GM12801 (cell line): ENCODE results near the gene MCTP1.

Experiments
- TF ChIP-seq, protein P1 (sequence below): IDR thresholded peaks from one replicate; pipeline ENCODE4 v1.5.1; 2011; ENCODE audit warnings: control low read depth; ENCODE audit not compliant: insufficient read length; ENCODE audit errors: extremely low read depth

Gene MCTP1

DNA sequence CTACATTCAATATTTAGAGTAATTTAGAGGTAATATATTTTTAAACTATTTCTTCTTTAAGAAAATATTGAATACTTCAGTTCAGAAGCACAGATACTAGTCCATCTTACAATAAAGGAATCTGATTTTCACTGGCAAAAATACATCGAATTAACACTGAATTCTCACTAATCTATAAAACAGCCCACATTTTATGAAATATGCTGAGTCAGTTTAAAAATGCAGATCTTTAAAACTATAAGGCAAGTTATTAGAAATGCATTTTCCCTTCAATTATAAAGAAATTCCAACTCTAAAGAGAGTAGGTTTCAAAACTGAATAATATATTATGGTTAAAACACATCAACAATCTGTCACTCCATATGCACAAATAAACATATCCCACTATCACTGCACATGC, 433.9 kb downstream of the MCTP1 start:
- TF ChIP-seq, protein P1, sequence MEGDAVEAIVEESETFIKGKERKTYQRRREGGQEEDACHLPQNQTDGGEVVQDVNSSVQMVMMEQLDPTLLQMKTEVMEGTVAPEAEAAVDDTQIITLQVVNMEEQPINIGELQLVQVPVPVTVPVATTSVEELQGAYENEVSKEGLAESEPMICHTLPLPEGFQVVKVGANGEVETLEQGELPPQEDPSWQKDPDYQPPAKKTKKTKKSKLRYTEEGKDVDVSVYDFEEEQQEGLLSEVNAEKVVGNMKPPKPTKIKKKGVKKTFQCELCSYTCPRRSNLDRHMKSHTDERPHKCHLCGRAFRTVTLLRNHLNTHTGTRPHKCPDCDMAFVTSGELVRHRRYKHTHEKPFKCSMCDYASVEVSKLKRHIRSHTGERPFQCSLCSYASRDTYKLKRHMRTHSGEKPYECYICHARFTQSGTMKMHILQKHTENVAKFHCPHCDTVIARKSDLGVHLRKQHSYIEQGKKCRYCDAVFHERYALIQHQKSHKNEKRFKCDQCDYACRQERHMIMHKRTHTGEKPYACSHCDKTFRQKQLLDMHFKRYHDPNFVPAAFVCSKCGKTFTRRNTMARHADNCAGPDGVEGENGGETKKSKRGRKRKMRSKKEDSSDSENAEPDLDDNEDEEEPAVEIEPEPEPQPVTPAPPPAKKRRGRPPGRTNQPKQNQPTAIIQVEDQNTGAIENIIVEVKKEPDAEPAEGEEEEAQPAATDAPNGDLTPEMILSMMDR, result no peak

DNA sequence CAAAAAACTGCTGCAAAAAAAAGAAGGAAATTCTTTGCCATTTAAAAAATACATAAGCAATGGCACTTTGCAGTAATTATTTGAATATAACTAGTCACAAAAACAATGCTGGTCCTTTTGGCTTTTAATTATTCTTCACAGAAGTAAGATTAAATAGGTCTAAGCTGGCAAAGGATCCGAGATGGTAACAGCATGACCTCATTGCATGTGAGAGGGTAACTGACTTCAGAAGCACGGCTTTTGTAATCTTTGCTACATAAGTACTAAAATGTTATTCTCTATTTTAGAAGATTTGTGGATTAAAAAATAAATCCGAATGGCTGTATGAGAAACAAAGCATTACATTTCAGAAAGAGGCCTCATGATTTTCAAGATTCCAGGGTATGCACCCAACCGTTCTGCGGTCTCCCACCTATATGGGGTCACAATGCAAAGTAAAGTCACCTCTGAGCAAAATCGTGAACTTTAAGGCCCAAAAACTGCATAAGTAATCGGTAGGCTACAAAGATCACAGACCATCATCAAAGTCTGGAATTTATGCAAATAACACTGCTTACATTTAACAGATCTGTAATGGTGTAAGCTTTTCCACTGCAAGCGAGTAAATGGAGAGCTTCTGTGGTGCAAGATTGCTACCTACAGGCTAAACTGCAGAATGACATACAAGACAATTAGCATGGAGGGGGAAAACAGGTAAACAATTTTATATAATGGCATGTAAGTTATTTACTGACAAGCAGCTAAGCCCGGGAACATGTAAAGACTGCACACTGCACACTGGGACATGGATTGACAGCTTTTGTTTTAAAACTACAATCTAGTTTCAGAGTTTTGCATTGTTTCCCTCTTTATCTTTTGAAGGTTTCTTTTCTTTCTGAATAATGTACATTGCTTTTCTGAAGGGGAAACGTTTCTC, 434.8 kb downstream of the MCTP1 start:
- TF ChIP-seq, protein P1, result no peak

DNA sequence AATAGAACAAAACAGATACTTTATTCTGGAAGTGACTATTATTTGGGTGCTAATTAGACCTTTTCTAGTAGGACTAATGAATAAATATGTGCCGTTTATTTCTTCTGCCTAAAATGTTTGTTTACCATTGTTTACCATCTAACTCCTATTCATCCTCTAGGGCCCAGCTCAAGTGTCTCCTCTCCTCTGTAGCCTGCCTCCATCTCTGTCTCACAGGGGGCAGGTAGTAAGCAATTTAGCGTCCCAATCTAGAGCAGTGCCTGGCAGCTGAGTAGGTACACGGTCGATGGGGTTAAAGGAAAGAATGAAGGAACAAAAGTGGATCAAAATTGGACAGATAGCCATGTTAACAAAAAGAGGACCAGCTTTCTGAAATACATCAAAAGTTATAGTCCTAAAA, 435.6 kb downstream of the MCTP1 start:
- TF ChIP-seq, protein P1, result no peak

DNA sequence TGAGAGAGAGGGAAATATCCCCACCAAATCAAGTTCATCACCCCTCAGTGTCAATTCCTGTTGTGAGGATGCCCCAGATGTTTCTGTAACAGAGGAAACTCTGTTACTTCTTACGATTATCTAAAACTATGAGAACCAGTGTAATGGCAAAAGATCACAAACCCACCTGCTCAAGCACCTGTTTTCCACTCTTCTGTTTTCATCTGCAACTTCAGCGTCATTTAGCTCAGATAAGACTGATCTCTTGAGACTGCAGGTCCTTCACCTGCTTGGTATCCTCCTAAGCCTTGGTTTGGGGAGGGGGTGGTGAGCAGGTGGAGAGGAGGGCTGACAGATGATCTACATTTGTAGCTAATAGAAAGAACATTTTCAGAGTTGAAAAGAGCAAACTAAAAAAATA, 437.2 kb downstream of the MCTP1 start:
- TF ChIP-seq, protein P1, result no peak

DNA sequence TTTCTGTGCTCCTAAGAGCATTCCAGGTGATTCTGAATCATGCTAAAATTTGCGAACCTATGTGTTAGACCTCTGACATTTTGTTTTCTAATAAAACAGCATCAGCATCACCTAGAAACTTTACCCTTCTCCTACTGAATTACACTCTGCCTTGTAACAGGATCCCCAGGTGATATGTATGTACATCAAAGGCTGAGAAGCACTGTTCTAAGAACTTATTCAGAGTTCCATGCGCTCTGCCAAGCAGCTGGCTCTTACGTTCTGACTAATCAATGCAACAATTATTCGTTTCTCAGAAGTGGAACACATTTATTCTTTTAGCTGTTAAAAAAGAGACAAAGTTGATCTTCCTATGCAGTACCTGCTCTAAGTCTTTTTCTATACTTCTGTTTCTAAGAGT, 437.9 kb downstream of the MCTP1 start:
- TF ChIP-seq, protein P1, result no peak

DNA sequence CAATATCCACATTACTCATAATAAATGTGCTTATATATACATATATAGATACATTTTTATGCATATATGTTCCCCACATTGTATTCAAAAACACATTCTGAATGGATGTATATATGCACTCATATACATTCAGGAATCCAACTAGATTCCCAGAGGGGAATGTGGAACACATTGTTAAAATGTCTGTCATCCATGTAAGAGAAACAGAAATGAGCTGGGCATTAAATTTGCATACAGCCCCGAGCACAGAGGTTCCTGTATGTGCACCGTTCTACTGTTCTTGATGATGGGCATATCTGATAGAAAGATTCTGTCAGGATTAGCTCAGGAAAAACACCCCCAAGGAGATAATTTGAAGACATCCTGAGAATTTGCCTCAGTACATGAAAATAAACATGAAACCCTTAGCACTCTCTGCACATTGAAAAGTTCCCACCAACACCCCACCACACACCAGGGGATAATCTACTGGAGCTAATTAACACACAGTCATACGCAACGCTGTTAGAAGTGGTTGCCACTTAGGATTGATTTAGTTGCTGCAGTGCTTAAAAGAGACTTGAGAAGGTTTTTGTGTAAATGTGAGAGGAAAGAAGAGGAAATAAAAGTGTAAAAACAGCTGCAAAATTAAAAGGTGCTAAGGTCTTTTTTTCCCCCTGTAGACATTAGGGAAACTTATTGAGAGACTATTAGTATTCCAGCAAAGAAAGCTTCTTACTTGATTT, 443.1 kb downstream of the MCTP1 start:
- TF ChIP-seq, protein P1, result no peak

DNA sequence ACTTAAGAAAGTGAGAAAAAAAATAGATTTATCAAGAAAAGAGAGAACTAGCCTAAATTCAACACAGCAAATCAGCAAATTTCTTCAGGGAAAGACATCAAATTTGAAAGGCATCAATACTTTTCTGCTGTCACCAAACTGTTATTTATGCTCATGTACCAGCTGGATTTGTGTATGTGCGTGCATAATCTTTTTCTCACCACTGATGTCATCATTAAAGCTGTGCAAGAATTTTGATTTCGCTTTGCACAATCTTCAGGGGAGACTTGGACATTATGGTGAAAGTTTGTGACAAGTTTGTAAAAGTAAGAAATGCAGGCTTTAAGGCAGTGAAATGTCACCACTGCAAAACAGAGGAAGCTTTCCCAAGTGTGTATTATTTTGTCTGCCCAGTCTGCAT, 451.0 kb downstream of the MCTP1 start:
- TF ChIP-seq, protein P1, result no peak
